HG02852 (cell line): Measurements from ENCODE around the gene NME7.
"Not testable (repeated sequence)": the region's sequence is repeated elsewhere in the genome, so short reads cannot be mapped to it uniquely, and the experiment has no call there.

Experiments used
- ATAC-seq: cut with Tn5 transposase; IDR thresholded peaks from one replicate; pipeline ENCODE4 v1.9.1; 2021; ENCODE audit warnings: mild to moderate bottlenecking, moderate library complexity; ENCODE audit not compliant: unreplicated experiment

The NME7 gene

GRCh38 chr1:169240449-169241232 is 127.0 kb downstream of the NME7 start:
- ATAC-seq: no peak

GRCh38 chr1:169236880-169237279 is 130.7 kb downstream of the NME7 start:
- no peak for ATAC-seq

DNA sequence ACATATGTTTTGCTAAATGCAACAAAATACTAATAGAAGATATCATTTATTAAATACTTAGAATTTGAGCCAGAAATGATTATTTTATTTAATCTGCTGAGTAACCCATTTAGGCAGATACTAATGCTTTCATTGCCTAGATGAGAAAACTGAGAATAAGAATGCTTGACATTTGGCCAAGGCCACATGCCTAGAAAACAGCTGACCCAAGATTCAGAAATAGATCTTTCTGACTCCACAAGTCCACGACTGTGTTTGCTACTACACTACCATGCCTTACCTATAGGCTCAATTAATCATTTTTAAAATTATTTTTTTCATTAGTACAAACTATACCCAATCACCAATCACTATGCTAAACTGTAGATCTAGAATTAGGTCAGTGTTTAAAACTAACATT is 131.5 kb downstream of the NME7 start:
- ATAC-seq: no peak

GRCh38 chr1:169235568-169235967 is 132.0 kb downstream of the NME7 start:
- ATAC-seq: no peak

DNA sequence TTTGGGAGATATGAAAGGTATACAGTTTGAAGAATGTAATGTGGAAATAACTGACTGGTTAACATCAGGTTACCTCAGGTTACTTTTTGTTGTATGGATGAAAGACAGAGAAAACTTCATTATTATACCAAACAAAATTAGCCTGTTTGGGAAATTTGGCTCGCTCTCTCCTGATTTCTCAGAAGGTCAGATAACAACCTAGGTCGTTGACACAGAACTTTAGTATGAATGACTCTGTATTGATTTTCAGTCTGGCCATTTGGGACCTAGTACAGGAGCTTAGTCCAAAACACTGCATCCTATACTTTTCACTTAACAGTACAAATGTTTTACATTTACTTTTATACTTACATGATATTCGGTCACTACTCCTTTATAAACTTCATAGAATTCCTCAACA is 132.8 kb downstream of the NME7 start:
- ATAC-seq: no peak

DNA sequence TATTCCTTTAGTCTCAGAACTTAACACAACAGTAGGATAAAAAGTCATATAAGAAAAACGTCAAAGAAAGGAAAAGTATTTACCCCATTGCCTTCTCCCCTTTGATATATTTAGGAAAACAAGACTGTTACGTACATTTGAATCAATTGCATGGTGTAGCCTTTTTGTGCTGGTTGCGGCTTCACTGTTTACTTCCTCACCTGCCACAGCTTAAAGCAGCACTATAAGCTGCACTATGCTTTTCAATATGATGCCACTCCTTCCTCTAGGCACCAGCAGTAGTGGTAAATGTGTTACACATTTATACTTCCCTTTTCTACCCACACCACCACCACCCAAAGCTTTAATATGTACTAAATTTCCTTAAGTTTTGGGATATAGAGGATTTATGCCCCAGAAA is 150.0 kb downstream of the NME7 start:
- ATAC-seq: no peak

DNA sequence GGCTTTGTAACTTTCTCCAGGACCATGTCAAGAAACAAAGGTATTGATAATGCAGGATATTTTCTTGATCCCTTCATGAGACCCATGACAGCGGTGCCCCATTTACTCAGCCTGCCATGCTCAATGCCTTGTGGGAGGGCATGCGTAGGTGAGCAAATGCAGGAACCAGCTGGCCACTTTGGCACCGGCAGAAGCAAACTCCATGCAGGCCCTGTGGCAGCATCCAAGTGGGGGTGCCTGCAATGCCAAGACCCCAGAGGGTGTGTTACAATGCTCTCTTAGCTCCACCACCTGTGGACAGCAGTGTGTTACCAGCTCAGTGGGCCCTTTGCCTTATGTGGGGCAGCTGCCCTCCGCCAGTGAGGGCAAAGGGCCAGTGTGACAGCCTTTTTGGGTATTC is 153.0 kb downstream of the NME7 start:
- ATAC-seq: no peak

DNA sequence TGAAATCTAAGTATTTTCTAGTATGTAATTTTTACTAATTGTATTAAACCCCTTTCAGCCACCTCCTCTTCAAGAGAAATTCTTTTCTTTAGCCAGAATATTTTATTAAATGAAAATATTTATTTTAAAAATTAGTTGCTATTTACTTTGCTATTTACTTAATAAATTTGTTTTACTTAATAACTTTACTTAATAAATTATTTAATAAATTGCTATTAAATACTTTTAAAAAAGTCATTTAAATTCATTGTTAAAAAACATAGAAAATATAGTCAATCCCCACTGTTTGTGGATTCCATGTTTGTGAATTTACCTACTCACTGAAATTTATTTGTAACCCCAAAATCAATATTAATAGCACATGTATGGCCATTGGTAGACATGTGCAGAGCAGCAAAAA is 155.5 kb downstream of the NME7 start:
- no peak for ATAC-seq

DNA sequence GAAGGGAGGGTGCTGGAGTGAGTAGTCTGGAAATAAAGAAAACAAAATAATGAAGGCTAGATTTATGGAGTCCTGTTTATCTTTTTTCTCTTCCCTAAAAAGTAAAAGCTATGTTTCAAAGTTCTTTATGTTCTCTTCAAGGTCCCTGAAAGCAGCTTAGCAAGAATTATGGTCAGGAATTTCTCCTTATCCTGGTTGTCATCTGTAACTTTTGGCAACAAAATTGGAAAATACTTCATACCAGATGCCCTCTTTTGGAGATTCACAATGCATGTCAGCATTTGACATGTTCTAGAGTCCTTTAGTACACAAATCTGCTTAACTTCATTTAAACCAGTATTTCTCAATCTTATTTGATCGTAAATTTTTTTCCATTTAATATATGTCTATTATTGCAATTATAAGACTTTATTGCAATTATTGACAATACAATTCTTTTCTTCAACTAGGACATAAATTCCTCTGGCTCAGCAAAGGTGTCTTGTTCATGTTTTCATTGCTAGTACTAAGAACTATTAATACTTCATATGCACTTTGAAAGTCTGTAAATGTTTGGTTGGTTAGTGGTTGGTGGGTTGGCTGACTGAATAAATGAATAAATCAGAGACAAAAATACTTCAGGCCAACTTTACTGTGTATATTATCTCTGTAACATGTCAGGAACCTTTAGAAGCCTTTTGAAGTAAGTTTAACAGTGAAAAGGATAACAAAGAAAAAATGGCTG is 159.6 kb downstream of the NME7 start:
- no peak for ATAC-seq

GRCh38 chr1:169204157-169204556 is 163.4 kb downstream of the NME7 start:
- no peak for ATAC-seq

- ATAC-seq: no peak
Observed at GRCh38 chr1:169202791-169203665, 164.6 kb downstream of the NME7 start.

- no peak for ATAC-seq
Observed at GRCh38 chr1:169201084-169201619, 166.4 kb downstream of the NME7 start.

GRCh38 chr1:169200319-169200718 is 167.3 kb downstream of the NME7 start:
- ATAC-seq: no peak

DNA sequence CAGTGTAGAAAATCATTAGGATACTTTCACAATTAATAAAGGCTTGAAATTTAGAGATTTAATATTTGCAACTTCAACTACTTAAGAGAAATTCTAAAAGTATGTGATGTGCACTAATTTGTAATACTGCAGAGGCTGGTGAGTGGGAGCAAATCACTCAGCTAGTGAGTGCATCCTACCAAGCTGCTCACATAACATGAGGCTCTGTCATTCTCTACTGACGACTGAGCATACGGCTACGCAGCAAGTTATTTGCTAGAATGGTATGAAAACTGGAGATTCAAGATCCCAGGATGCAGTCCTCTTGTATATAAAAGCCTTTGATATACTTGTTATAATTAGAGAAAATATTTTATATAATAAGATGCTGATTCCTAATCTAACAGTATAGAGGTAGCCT is 171.0 kb downstream of the NME7 start:
- no peak for ATAC-seq

DNA sequence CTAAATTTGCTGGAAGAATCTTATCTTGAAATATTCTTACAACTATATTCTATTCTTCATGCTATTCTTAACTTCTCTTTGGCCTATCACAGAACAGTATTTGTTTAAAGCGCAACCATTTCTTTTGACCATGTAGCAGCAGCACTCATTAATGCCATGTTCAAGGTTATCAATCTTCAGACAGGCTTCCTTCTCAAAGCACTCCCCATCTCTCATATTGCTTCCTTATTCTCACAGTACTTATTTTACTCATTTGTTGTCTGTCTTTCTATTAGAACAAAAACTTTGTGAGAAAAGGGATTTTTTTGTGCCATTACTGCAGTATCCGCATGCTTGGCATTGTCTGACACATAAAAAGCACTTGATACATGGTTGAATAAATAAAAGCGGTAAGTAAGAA is 171.4 kb downstream of the NME7 start:
- no peak for ATAC-seq

DNA sequence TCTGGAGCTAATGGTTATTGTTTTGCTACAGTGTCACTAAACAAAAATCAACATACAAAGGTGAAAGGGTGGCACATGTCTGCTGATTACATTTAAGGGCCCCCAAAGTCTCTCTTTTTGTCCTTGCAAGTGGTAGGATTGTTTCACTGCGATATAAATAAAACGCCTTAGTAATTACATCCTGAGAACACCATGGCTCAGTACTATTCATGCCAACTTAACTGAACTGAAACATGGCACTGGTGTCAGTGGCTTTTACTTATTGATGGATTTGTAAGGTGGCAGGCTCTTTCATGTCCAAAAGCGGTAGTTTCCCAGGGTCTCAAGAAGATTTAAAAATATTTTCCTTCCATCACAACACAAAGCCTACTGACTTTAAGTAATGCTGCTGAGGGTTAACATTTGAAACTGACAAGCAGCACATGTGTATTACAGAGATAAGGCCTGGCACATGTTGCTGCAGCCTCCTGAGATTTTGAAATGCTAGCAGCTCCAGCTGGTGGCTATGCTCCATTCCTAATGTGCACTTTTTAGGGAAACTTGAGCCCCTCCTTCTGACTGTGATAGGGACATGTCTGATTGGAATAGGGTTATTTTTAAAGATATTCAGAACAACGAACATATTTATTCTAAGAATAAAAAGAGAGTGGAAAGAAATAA is 174.3 kb downstream of the NME7 start:
- no peak for ATAC-seq

- no peak for ATAC-seq
Observed at GRCh38 chr1:169186106-169186505, 181.5 kb downstream of the NME7 start.

GRCh38 chr1:169184812-169185211 is 182.8 kb downstream of the NME7 start:
- no peak for ATAC-seq

- ATAC-seq: no peak
Observed at GRCh38 chr1:169180174-169180573, 187.4 kb downstream of the NME7 start.

DNA sequence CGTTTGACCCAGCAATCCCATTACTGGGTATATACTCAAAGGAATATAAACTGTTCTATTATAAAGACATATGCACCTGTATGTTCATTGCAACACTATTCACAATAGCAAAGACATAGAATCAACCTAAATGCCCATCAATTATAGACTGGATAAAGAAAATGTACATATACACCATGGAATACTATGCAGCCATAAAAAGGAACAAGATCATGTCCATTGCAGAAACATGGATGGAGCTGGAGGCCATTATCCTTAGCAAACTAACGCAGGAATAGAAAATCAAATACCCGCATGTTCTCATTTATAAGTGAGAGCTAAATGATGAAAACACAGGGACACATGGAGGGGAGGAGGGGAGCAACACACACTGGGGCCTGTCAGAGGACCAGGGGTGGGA is 188.2 kb downstream of the NME7 start:
- not testable (repeated sequence) for ATAC-seq

GRCh38 chr1:169175461-169175860 is 192.1 kb downstream of the NME7 start:
- ATAC-seq: no peak
